Measurements from ENCODE around the gene HYI.

The HYI gene

DNA sequence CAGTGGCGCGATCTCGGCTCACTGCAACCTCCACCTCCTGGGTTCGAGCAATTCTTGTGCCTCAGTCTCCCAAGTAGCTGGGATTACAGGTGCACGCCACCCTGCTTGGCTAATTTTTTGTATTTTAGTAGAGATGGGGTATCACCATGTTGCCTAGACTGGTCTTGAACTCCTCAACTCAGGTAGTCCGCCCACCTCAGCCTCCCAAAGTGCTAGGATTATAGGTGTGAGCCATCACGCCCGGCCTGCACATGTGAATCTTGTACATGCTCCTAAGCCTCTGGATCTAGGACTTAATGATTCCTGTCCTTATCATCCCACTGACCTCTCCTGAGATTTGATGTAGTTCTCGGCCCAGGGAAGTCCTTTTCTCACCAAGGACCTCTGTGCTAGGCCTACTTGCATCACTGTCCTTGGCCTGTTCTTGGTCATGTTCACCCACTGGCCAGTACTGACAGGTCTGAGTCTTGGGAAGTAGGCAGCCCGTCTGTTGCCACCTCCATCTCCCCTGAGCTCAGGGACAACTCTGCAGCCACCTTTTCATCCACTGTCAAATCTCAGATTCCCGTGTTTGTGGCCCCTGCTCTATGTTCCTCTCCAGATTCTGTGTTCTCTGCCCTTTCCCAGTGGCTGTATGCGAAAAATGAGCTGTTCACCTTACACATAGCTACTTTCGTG lies 9.4 kb downstream of the HYI start:
- DNase-seq, result no peak

DNA sequence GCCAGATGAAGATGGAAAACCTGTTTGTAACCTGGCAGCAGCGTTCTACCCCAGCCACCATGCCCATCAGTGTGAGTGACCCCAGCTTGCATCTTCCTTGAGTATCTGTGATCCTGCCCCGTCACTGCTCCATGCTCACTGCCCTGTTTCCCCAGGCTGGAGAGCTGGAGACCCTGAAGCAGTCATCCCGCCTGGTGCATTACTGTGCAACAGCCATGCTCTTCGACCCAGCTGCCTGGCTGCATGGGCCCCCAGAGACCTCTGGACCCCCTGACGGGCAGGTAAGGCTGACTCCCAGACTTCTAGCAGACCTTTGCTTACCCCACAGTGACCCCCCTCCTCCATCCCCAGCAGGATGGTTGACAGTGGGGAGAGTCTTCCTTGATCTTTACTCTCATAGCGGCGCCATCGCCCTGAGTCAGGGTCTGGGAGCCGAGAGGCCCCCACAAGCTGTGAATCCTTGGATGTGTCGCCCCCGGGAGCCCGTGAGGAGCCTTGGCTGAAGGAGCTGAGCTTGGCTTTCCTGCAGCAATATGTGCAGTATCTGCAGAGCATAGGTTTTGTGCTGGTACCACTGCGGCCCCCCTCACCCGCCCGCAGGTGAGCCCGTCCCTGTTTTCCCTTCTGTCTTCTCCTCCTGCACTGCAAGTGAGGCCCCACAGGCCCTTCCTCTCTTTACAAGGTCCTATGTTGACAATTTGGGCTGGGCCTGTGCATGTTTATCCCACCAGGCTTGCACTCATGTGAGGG lies 10.4 kb downstream of the HYI start:
- DNase-seq, result no peak

DNA sequence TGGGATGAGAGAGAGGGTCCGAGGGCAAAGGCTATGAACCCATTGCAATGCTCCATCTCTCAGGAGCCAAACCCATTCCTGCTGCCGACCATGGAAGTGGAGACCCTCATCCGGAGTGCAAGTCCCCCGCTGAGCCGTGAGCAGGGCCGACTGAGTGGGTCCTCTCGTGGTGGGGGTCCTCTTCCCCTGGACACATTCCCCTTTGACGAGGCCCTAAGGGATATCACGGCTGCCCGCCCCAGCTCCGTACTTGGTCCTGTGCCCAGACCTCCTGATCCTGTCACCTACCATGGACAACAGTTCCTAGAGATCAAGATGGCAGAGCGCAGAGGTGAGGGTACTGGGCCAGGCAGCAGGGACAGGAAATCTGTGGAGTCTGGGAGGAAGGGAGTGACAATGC lies 11.0 kb downstream of the HYI start:
- DNase-seq, result no peak

DNA sequence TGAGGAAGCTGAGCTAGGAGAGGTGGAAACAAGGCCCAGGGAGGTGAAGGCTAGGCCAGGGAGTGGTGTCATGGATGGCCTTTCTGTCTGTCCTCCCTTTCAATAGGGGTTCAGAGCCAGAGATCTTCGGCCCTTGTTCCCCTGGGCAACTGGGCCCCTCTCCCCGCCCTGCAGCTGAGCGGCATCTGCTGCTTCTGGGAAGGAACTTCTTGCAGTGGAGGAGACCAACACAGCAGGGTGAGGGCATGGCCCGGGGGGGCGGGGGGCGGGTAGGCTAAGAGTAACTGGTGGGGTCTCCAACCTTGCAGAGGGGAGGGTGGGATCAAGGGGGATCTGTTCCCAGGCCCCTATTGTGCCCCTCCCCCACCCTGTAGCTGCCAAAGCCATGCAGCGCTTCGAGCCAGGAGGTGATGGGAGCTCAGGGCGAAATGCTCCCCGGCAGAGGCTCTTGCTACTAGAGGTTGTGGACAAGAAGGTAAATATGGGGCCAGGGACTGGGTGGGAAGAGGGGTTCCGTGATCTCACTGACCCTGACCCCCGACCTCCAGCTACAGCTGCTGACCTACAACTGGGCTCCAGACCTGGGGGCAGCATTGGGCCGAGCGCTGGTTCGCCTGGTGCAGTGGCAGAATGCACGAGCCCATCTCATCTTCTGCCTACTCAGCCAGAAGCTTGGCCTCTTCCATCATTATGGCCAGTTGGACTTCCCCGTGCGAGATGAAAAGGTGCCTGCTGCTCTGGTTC lies 11.7 kb downstream of the HYI start:
- DNase-seq, result no peak

DNA sequence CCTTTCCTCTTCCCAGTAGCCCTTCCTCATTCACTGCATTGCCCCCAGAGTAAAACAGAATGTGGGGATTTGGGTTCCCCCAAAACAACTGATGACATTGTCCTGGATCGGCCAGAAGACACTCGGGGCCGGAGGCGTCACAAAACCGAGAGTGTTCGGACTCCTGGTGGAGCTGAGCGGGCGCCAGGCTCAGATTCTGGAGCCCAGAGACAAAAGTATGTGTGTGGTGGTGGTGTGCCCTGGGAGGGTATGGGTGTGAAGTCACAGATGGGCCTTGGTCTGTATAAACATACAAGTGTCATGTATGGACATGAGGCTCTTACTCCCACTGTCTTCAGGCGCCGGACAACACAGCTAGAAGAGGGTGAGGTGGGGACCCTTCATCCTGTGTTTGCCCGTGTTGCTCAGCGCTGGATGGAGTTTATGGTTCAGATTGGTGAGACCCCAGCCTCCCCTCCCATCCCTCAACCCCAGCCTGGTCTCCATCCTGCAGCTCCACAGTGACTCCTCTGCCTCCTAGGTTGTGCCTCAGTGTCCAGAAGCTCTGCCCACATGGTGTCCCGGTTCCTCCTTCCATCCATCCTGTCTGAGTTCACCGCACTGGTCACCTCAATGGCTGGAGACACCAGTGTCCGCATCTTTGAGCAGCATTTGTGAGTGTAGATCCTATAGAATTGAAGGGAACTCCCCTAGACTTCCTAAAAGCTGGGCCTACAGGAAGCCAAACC lies 12.4 kb downstream of the HYI start:
- DNase-seq, result no peak

DNA sequence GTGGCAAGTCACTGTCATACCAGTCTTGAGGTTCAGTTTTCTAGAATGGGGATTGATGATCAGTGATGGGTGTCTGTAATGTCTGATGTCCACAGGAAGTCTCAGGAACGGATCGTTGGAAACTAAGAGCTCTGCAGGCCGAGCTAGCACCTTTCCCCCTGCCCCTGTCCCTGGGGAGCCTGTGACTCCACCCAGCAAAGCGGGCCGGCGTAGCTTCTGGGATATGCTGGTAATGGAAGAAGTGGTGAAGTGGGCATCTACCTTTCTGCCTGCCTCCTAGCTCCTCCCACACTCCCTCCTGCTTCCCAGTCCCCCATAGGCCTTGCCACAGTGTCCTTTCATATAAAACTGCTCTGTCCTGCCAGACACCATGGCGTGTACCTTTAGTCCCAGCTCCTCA lies 13.4 kb downstream of the HYI start:
- no peak for DNase-seq

DNA sequence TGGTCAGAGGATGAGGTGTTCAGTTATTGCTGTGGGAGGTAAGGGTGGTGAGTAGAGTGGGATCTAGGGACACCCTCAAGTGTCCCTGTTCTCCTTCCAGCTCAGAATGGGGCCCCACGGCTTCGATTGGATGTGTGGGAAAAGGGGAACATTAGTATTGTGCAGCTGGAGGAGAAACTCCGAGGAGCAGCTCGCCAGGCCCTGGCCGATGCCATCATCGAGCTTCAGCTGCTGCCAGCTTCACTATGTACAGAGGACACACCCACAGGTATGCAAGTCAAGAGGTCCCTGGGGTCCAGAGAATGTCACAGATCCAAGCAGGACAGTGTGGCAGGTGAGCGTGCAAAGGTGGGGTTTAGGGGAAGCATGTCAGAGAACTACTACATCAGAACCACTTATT lies 13.9 kb downstream of the HYI start:
- DNase-seq, result no peak

DNA sequence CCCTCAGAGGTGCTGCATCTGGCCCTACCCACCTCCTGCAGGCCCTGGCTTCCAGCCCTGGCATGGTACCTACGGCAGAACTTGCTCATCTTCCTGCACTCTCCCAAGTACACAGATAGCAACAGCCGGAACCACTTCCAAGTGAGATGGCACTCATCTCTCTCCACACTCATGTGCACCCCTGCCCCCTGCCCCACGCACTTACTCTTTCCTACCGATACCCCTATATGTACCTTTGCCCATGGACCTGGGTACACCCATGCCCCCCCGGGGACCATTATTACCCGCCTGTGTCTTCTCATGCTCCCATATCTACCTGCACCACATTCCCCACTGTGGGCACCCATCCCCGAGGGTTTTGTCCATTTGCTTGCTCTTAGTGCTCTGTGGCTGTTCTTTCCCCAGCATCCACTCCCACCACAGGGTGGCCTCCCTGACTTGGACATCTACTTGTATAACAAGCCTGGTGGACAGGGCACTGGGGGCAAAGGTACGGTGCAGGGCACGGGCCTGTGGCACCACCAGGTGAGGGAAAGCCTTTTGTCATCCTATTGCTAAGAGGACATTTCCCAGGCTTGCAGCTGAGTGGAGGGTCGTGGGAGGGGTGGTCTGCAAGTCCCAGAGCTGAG lies 14.7 kb downstream of the HYI start:
- no peak for DNase-seq

DNA sequence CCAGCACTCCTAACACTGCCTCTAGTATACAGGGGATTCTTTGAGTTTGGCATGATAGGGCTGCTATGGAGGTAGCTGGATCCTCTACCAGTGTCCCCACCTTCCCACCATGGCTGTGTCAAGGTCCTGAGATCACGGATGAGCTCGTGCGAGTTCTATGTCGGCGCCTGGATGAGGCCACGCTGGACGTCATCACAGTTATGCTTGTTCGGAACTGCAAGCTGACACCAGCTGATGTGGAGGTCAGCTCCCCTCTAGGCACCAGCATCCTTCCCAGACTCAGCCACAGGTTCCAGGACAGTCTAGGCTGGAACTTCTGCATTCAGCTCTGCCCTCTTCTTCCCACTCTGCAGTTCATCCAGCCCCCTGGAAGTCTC lies 15.2 kb downstream of the HYI start:
- DNase-seq, result no peak

DNA sequence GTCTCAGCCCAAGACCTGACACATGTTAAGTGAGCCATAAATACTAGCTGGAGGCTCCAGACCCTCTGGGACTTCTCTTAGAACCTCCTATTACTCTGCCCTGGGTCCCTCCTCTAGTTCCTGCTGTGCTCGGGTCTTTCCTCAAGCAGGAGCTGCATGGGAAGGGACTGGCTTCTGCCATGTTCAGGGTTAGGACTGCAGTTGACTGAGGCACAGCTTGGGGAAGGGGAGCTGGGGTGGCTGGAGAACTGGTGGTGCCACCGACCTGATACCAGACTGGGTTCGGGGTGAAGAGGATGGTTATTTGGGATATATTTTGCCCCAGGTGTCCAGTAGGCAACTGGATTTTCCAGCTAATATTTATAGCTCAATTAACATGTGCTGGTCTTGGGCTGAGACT lies 15.7 kb downstream of the HYI start:
- DNase-seq, result no peak

DNA sequence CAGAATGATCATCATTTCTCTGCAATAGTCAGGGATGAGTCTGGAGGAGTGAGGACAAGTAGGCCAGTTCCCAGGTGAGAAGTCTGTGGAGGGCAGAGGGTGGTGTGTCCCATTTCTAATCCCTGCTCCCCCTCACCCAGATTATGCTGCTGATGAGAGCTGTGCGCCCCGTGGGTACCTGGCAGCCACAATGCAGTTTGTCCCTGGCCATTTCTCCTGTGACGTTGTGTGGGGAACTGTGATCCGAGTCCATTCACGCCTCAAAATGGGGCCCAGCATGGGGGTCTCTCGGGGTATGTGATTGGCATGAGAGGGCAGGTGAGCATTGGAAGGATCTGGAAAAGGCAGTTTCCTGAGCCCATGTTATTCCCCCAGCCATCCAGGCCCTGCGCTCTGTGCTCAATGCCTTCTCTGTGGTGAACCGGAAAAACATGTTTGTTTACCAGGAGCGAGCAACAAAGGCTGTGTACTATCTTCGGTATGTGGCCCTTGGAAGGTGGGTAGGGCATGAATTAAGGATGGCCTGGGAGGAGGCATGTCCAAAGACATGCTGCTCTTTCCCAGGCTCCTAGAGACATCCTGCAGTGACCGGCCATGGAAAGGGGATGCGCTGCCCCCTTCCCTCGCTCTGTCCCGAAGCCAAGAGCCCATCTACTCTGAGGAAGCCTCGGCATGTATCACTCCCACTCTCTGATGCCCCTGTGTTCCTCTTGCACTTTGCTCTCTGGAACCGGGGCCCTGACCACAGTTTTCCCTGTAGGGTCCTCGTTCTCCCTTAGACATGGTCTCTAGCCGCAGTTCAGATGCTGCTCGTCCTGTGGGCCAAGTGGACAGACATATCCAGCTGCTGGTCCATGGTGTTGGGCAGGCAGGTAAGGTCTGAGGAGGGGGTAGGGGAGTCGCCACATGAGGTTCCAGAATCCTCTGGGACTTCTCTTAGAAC lies 16.4 kb downstream of the HYI start:
- no peak for DNase-seq

DNA sequence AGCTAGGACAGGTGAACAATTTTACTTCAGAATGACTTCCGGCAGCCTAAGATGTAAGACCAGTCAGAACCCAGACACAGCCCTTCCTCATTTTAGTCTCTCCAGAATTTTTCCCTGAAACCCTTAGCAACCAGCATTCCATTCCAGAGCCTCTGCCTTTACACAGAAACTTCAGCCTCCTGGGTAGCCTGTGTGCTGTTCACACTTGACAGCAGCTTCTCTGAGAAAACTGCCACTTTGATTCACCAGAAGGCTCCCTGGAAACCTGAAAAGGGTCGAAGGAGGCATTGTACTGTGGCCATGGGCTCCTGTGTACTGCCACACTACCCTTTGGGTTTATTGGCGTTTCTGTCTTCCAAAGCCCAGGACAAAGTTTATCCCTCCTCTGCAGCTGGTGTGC lies 17.4 kb downstream of the HYI start:
- DNase-seq, result no peak

DNA sequence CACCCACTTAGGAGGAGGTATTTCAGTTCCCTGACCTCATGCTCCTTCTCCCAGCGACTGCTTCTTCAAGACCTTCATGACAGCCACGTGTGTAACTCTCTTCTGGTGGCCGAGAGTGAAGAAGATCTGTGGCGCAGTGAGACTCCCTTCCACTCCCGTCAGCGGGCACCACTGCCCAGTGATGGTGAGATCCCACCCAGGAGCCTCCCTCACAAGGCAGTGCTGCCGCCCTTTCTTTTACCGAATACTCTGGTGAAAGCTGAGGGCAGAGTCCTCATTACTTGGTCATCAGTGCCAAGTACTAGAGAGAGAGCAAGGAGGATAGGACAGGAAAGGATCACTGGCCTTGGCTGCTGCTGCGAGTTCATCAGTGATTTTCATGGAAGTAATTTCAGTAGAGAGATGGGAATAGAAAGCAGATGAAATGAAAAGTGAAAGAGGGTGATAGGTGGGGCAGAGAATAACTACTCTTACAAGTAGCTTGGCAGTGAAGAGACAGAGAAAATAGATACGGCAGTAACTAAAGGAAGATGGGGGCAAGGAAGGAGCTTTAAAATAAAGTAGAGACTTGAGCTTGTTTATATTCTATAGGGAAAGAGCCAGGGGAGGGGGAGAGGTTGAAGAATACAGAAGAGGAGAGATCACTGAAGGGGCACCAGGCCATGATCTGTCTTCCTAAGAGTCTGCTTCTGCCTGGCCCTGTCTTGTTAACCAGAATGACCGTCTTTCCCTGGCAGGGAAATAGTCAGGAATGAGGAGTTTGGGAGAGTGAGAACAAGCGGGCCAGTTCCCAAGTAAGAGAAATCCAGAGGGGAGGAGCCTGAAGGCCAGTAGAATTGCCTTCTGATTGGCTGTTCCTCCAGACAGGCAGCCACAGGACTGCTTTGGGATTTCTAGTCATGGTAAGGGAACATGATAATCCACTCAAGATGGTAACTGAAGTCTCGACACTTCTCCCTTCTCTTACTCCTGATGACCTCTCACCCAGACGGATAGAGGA lies 18.3 kb downstream of the HYI start:
- DNase-seq, result no peak

DNA sequence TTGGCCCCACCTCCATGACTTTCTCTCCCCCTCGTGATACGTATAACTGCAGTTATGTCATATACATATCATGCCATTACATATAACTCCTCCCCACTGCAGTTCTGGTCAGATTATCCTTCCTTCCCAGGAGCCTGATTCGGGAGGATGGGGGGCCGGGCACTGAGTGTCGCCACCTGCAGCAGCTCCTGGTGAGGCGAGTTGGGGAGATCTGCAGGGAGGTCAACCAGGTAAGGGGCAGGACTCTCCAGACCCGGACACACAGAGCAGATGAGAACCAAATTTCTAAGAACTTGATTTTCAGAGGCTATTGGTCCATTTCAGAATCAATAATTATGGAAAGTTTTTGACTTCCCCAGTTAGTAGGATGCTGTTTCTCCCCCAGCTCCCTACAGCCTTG lies 19.5 kb downstream of the HYI start:
- DNase-seq, result no peak

DNA sequence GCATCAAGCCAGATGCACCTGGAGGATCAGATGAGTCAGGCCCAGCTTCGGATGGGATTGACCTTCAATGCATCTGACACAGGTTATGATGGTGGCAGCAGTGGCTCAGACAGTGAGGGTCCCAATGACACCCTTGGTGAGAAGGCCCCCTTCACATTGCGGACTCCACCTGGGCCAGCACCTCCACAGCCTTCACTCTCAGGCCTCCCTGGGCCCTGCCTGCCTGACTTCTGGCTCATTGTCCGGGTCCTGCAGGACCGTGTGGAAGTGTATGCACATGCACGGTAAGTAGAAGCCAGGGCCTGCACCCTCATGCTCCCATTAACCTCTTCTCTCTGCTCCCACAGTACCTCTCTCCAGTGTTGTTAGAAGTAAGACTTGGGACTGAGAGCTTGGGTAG lies 20.8 kb downstream of the HYI start:
- no peak for DNase-seq

DNA sequence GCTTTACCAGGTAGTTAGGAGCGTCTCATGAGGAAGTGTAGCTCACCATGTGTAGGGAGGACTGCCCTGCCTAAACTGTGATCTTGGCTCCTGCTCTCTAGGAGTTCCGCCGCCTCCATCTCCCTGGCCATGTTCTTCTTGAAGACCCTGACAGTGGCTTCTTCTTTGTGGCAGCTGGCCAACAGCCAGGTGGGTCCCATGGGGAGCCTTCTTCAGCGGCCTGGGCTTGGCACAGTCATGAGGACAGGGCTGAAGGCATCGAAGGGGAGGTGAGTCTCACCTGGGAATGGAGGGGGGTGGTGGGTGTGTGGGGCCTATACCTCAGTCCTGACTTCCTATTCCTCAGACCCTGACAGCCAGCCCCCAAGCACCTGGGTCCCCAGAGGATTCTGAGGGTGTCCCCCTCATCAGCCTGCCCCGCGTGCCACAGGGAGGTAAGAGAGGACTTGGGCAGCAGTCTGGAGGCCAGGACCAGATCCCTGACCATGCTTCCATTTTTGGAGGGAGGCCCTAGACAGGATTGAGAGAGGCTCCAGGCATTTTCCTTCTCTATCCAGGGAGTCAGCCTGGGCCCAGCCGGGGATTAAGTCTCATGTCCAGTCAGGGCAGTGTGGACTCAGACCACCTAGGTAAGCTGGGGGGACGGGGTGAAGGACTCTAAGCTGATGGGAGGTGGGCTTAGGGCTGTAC lies 21.4 kb downstream of the HYI start:
- no peak for DNase-seq

DNA sequence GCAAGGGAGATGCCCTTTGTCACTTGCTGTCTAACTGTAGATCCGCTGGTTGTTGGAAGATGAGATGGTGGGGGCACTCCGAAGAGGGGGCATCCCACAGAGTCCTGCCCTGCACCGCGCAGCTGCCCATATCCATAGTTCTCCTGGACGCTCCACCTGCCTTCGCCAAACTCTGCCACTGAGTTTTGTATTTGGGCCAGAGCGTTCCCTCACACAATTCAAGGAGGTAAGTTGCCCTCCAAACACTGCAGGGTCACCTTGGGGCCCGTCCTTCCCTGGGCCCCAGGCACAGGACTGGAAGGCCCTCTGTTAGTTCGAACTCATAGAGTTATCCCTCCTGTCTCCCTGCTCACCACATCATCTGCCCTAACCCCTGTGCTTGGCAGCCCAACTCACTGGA lies 22.1 kb downstream of the HYI start:
- no peak for DNase-seq

DNA sequence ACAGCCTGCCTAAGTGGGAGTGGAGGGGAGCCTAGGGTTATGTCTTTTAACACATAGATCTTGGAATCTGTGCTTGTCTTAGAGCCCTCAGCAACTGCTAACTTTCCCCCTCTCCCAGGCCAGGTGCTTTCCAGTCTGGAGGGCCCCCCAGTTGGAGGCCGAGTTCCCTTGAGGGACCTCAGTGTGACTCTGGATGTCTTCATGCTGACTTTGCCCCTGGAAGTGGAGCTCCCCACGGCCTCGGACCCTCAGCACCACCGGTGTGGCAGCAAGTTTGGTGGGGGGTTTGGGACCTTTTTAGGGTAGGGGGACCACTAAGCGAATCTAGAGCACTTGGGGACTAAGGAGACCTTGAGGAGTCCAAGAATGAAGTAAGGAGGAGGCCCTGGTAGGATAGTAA lies 22.9 kb downstream of the HYI start:
- no peak for DNase-seq

DNA sequence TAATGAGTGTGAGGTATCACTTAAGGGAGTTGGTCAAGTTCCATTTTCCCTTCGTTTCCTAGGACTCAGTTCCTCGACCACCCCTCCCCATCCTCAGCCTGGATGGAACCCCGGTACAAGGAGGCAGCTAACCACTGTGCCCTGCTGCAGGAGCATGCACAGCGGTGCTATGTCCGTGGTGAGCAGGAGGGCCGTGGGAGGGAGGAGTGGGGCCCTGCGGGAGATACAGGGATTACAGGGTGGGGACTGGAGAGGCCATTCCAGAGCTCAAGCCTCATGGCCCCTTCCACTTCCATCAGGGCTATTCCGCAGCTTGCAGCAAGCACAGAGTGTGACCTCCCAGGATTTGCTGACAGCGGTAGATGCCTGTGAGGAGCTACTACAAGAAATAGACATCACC lies 25.8 kb downstream of the HYI start:
- no peak for DNase-seq

DNA sequence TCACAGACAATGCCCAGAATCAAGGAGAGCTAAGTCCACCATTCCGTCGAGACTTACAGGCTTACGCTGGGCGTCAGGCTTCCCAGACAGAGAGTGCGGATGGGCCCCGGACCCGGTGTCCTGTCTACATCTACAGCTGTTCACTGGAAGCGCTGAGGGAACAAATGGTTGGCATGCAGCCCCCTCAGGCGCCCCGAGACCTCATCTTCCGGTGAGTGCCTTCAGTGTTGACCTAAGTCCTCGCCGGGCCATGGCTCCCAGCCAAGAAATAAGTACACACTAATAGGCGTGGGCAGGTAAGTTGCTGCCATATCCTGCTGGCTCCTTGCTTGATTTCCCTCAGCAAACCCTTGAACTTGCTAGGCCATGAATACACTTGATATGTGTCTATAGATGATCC lies 26.2 kb downstream of the HYI start:
- no peak for DNase-seq
